HG02970 (cell line): ENCODE results near the gene FBXO5.
"Not testable (repeated sequence)": the region's sequence is repeated elsewhere in the genome, so short reads cannot be mapped to it uniquely, and the experiment has no call there.

Experiments used
- ATAC-seq: cut with Tn5 transposase; IDR thresholded peaks from one replicate; pipeline ENCODE4 v1.9.1; 2021; ENCODE audit warnings: mild to moderate bottlenecking, moderate library complexity, moderate number of reproducible peaks; ENCODE audit not compliant: unreplicated experiment, low FRiP score

FBXO5 gene

DNA sequence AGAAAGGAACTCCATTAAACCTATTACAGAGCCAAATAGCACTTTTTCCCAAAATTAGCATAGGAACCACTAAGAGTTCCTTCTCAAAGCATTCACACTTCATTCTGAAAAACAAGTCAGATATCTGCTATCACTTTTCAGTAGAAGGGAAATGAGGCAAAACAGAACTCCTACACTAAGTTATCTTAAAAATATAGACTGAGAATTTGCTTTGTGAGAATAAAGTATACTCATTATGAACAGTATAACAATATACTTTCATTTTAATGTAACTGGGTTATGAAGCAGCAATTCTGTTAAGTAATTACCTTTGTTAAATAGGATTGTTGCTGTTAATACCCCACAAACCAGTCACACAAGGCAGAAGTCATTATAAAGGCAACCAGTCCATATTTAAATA lies 11.0 kb upstream of the FBXO5 start:
- ATAC-seq: no peak

- ATAC-seq: no peak
These were observed 10.6 kb upstream of the FBXO5 start for GRCh38 chr6:152993431-152993830.

GRCh38 chr6:152986978-152987377 lies 4.1 kb upstream of the FBXO5 start:
- no peak for ATAC-seq

DNA sequence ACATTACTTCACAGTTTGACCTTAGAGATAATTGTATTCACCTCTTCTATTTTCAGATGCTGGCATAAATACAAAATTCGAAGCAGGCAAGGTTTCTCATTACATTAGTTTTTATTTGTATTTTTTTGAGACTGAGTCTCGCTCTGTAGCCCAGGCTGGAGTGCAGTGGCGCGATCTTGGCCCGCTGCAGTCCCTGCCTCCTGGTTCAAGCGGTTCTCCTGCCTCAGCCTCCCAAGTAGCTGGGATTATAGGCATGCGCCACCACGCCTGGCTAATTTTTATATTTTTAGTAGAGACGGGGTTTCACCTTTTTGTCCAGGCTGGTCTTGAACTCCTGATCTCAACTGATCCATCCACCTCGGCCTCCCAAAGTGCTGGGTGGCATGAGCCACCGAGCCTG lies 2.5 kb upstream of the FBXO5 start:
- ATAC-seq: not testable (repeated sequence)

- ATAC-seq: no peak
These were observed 1.7 kb upstream of the FBXO5 start for GRCh38 chr6:152984513-152984872.

DNA sequence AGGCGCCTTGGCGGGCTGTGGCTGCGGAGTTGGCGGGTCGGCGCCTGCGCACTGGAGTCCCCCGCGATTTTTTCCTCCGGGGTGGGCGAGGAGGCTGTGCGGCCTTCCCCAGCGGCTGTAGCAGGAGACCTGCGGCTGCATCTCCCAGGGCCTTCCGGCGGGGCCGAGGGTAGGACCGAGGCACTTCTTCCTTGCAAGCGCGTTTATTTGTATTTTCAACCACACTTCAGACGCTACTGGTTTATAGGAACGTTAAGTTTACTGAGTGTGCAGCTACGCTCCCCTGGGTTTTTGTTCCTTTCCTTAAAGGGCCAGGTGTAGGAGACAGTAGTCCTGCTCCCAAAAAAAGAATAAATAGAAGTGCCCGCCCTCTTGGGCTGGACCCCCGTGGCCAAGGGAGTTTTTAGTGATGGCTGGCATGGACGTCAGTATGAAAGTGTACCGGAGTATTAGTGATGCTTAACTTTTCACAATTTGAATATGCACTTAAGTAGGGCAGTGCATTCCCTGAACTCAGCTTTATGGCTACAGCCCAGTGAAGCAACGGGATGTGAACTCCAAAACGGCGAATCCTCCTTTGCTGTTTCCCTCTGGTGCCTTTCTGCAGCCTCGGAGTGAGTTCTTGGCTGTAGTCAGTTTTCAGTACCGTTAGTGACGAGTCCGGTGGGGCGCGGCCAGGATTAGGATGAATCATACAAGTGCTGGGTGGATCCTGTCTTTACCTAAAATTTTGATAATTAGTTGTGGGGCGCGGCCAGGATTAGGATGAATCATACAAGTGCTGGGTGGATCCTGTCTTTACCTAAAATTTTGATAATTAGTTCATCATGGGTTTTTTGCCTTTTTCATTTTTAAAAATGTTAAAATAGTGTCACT lies 1.0 kb upstream of the FBXO5 start:
- ATAC-seq: peak; percentile 15

GRCh38 chr6:152981989-152982903 lies 595 bp downstream of the FBXO5 start:
- ATAC-seq: peak; percentile 0

- no peak for ATAC-seq
These were observed 1.6 kb downstream of the FBXO5 start for GRCh38 chr6:152981219-152981618.

DNA sequence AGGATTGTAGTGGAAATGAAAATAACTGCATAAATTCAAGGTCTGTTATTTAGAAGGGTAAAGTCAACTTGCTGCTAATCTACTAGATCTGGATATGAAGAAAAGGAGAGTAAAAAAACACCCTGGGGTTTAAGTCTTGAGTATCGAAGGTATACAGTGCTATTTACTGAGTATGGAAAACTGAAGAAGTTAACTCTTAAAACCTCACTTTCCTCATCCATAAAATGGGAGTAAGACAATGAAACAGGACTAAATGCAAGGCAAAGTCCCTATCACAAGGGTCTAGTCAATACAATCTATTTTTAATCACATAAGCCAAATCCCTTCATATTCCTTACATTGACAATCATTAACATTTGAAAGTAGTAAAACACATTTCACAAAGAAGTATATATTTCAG lies 2.2 kb downstream of the FBXO5 start:
- ATAC-seq: no peak

- no peak for ATAC-seq
These were observed 3.7 kb downstream of the FBXO5 start for GRCh38 chr6:152979116-152979515.

GRCh38 chr6:152978058-152978457 lies 4.8 kb downstream of the FBXO5 start:
- ATAC-seq: no peak

- no peak for ATAC-seq
These were observed 5.3 kb downstream of the FBXO5 start for GRCh38 chr6:152977556-152977955.

DNA sequence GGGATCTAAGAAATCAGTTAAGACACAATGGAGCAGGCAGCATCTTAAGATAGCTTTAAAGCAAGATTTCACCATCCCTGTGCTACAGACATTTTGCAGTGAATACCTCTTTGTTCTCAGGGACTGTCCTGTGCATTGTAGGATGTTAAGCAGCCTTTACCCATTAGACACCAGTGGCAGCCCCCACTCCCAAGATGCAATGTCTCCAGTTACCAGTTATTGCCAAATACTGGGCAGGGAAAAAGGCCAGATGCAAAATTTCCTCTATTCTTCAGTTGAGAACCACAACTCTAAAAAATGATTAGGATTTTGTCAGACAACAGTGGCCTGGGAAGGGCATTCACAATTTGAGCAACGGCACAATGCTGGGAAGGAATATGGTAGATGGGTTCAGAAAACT lies 6.1 kb downstream of the FBXO5 start:
- ATAC-seq: no peak

GRCh38 chr6:152975204-152975915 lies 7.5 kb downstream of the FBXO5 start:
- ATAC-seq: peak; percentile 51

GRCh38 chr6:152973916-152974315 lies 8.9 kb downstream of the FBXO5 start:
- ATAC-seq: no peak

DNA sequence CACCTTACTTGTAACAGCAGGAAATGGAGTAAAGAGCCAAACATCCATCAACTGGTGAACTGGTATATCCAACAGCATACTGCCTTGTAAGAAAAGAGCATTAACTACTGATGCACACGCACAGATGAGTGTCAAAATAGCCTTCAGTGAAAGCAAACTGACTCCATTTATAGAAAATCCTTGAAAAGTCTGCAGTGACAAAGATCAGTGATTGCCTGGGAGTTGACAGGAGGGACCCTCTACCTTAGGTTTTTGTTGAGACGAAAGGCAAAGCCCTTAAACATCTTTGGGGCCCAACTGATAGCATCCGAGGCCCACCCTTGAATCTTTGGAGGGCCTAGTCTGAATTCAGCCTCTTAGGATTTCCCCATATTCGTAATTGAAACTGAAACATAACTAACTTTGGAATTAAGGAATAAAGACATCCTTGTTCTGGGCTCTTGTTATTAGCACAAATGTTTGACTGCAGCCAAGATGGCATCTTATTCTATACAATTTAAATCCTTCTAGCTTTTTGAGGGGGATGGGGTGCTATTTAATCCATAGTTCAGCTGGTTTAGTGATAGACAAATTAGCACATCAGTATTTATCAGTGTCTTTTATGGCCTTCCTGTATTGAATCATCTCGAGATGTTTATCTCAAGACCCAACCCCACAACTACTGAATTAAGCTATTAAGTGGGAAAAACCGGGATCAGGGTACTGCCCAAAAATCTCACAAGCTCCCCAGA lies 13.0 kb downstream of the FBXO5 start:
- no peak for ATAC-seq

- ATAC-seq: not testable (repeated sequence)
These were observed 16.5 kb downstream of the FBXO5 start for GRCh38 chr6:152966168-152966894.

GRCh38 chr6:152959333-152959732 lies 23.5 kb downstream of the FBXO5 start:
- no peak for ATAC-seq

GRCh38 chr6:152957796-152958195 lies 25.0 kb downstream of the FBXO5 start:
- no peak for ATAC-seq

DNA sequence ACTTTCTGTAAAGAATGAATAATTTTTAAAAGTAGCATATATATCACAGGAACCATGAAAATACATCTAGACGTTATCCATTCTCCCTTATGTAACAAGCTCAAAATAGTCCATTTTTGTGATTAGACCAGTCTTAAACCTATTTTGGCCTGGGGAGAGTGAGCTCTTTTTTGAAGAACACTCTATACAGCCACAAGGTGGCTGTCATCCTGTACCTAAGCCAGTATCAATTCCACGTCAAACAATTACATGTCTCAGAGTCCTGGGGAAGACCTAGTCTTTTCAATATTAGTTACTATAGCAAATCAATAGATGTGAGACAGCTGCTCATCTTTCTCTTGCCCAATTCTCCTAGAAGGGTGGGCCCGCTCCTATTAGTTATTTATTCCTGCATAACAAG lies 28.4 kb downstream of the FBXO5 start:
- no peak for ATAC-seq
